K562 (cell line): Measurements from ENCODE around the gene ATAD3B. TPM values are rescaled to one million over a fixed set of nuclear protein-coding genes. Genes with fewer than 3 reads are reported as not detected.

Experiments used
- BRD9 ChIP-seq: fragments of 450-650 bp; IDR thresholded peaks from 2 replicates; pipeline ENCODE4 v1.6.1; 2018; ENCODE audit warnings: low read depth; ENCODE audit not compliant: partially characterized antibody
- ETV1 ChIP-seq: fragments of 450-650 bp; conservative IDR thresholded peaks from 2 replicates; pipeline ENCODE4 v1.6.1; 2016; ENCODE audit warnings: missing genetic modification characterization, control low read depth, low read depth, missing compliant biosample characterization
- GTF2E2 ChIP-seq: fragments of 200-800 bp; sonication (Bioruptor generic); IDR thresholded peaks from 2 replicates; pipeline ENCODE4 v1.6.1; 2016; ENCODE audit warnings: missing genetic modification characterization, missing compliant biosample characterization
- HDAC1 ChIP-seq, 2 experiments: fragments of 450-650 bp; IDR thresholded peaks; 2 replicates each; pipeline ENCODE4 v1.6.1; 2016 to 2017; ENCODE audit warnings: inconsistent platforms in 1 of 2, mild to moderate bottlenecking in 1 of 2, moderate library complexity in 1 of 2
- HOXB6 ChIP-seq: fragments of 250-450 bp; sonication (Bioruptor Pico); IDR thresholded peaks from 2 replicates; pipeline ENCODE4 v1.5.1; 2022; ENCODE audit warnings: mild to moderate bottlenecking, borderline replicate concordance
- LEF1 ChIP-seq: fragments of 450-650 bp; IDR thresholded peaks from 2 replicates; pipeline ENCODE4 v1.6.1; 2016; ENCODE audit warnings: mild to moderate bottlenecking
- NBN ChIP-seq: fragments of 450-650 bp; IDR thresholded peaks from 2 replicates; pipeline ENCODE4 v1.6.1; 2016; ENCODE audit warnings: low read depth, mild to moderate bottlenecking
- NRF1 ChIP-seq, 2 experiments: fragments of 450-650 bp; IDR thresholded peaks in 1 of 2; conservative IDR thresholded peaks in 1 of 2; 2 replicates each; pipeline ENCODE4 v1.6.1; 2014; ENCODE audit warnings: mild to moderate bottlenecking in 2 of 2
- RBFOX2 ChIP-seq: fragments of 200-400 bp; formaldehyde crosslinking; IDR thresholded peaks from 2 replicates; pipeline ENCODE4 v1.6.1; 2017; ENCODE audit warnings: low read depth, mild to moderate bottlenecking, low read length, moderate library complexity
- RCOR1 ChIP-seq, 2 experiments: IDR thresholded peaks; 2 replicates each; pipeline ENCODE4 v1.6.1; 2012; ENCODE audit warnings: low read depth in 2 of 2, low read length in 2 of 2, borderline replicate concordance in 1 of 2, improper control_type of control experiment in 1 of 2
- SMARCA5 ChIP-seq: fragments of 450-650 bp; IDR thresholded peaks from 2 replicates; pipeline ENCODE4 v1.6.1; 2016
- ZEB2 ChIP-seq: fragments of 450-650 bp; IDR thresholded peaks from 2 replicates; pipeline ENCODE4 v1.6.1; 2016
- ZNF263 ChIP-seq: sonication (generic); formaldehyde crosslinking; IDR thresholded peaks from 2 replicates; pipeline ENCODE4 v1.8.0; 2022; ENCODE audit warnings: mild to moderate bottlenecking, missing genetic modification reagents, borderline replicate concordance
- polyA plus RNA-seq, 8 experiments: library from polyadenylated mRNA; depleted of rRNA in 4 of 8; stranded (reverse) in 5 of 8; unstranded in 3 of 8; fragments of >200 nt; fragmentation: Nextera tagmentation in 2 of 8; fragmentation: Illumina TruSeq in 1 of 8; extraction: Ambion mirVana in 2 of 8; extraction: Trizol in 1 of 8; gene quantifications; 2 replicates each; pipeline versions ENCODE4 v1.2.1 to v1.2.3, GENCODE V29; 2011 to 2014; ENCODE audit warnings: inconsistent platforms in 1 of 8, missing spikeins in 1 of 8
- total RNA-seq, 7 experiments: library from RNA; depleted of rRNA in 6 of 7; stranded (reverse); fragments of >200 nt in 6 of 7; fragmentation: Illumina TruSeq in 2 of 7; extraction: Trizol in 2 of 7; gene quantifications; 2 replicates each; pipeline versions ENCODE4 v1.2.1 to v1.2.3, GENCODE V29; 2011 to 2021; ENCODE audit warnings: low replicate concordance in 1 of 7
- TF ChIP-seq, protein P1 (sequence below): fragments of 450-650 bp; IDR thresholded peaks from 2 replicates; pipeline ENCODE4 v1.6.1; 2016; ENCODE audit warnings: mild to moderate bottlenecking
- TF ChIP-seq, protein P2 (sequence below), 2 experiments: fragments of 450-650 bp; conservative IDR thresholded peaks; 2 replicates each; pipeline ENCODE4 v1.6.1; 2017; ENCODE audit warnings: mild to moderate bottlenecking in 2 of 2, moderate library complexity in 2 of 2
- TF ChIP-seq, protein P3 (sequence below), 2 experiments: fragments of 450-650 bp in 1 of 2; sonication (generic) in 1 of 2; formaldehyde crosslinking in 1 of 2; IDR thresholded peaks in 1 of 2; conservative IDR thresholded peaks in 1 of 2; 2 replicates each; pipeline versions ENCODE4 v1.6.1 to v1.8.1; 2016 to 2023; ENCODE audit warnings: mild to moderate bottlenecking in 2 of 2, moderate library complexity in 2 of 2, inconsistent platforms in 1 of 2, missing genetic modification reagents in 1 of 2
- TF ChIP-seq, protein P4 (sequence below): sonication (generic); formaldehyde crosslinking; IDR thresholded peaks from 2 replicates; pipeline ENCODE4 v1.5.0; 2020; ENCODE audit warnings: missing genetic modification reagents
- TF ChIP-seq, protein P5 (sequence below): fragments of 450-650 bp; IDR thresholded peaks from 2 replicates; pipeline ENCODE4 v1.7.1; 2018; ENCODE audit warnings: mild to moderate bottlenecking, low read depth; ENCODE audit not compliant: partially characterized antibody

ATAD3B gene
- total and polyA plus RNA-seq, 9 of the 15 experiments (the other 6 are each of a cell fraction or from before 2014, with no cell fraction given) = 0.07 to 113 (median 27.7) TPM

DNA sequence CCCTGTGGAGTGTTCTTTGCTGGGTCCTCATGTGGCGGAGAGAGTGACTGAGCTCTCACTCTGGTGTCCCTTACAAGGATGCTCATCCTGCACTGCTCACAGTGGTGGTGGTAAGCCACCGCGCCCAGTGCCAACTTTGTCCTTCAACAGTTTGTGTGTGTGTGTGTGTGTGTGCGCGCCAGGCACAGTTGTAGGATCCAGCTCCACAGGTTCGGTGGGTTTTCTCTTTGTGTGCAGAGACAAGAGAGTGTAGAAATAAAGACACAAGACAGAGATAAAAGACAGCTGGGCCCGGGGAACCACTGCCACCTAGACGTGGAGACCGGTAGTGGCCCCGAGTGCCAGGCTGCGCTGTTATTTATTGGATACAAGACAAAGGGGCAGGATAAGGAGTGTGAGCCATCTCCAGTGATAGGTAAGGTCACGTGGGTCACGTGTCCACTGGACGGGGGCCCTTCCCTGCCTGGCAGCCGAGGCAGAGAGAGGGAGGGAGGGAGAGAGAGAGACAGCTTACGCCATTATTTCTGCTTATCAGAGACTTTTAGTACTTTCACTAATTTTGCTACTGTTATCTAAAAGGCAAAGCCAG, 33.3 kb downstream of the ATAD3B start (continued):
- TF ChIP-seq, protein P1, sequence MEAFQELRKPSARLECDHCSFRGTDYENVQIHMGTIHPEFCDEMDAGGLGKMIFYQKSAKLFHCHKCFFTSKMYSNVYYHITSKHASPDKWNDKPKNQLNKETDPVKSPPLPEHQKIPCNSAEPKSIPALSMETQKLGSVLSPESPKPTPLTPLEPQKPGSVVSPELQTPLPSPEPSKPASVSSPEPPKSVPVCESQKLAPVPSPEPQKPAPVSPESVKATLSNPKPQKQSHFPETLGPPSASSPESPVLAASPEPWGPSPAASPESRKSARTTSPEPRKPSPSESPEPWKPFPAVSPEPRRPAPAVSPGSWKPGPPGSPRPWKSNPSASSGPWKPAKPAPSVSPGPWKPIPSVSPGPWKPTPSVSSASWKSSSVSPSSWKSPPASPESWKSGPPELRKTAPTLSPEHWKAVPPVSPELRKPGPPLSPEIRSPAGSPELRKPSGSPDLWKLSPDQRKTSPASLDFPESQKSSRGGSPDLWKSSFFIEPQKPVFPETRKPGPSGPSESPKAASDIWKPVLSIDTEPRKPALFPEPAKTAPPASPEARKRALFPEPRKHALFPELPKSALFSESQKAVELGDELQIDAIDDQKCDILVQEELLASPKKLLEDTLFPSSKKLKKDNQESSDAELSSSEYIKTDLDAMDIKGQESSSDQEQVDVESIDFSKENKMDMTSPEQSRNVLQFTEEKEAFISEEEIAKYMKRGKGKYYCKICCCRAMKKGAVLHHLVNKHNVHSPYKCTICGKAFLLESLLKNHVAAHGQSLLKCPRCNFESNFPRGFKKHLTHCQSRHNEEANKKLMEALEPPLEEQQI = peak; percentile 24; the same call in 1 of the 2 replicates
- TF ChIP-seq, protein P2, sequence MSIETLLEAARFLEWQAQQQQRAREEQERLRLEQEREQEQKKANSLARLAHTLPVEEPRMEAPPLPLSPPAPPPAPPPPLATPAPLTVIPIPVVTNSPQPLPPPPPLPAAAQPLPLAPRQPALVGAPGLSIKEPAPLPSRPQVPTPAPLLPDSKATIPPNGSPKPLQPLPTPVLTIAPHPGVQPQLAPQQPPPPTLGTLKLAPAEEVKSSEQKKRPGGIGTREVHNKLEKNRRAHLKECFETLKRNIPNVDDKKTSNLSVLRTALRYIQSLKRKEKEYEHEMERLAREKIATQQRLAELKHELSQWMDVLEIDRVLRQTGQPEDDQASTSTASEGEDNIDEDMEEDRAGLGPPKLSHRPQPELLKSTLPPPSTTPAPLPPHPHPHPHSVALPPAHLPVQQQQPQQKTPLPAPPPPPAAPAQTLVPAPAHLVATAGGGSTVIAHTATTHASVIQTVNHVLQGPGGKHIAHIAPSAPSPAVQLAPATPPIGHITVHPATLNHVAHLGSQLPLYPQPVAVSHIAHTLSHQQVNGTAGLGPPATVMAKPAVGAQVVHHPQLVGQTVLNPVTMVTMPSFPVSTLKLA (conservative IDR thresholded peaks at IDR 0.05) = peak; percentile 73 to 75
- TF ChIP-seq, protein P3, sequence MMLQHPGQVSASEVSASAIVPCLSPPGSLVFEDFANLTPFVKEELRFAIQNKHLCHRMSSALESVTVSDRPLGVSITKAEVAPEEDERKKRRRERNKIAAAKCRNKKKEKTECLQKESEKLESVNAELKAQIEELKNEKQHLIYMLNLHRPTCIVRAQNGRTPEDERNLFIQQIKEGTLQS (IDR thresholded peaks at IDR 0.05) = peak; percentile 36; the same call in 1 of the 2 replicates
- TF ChIP-seq, protein P3 (CRISPR knock-in tag; conservative IDR thresholded peaks at IDR 0.05) = 0 out of 2 replicates have a peak, but pooled peaks have one; percentile 57
- TF ChIP-seq ZNF263 (CRISPR knock-in tag) = peak; percentile 43; the same call in 1 of the 2 replicates
- TF ChIP-seq GTF2E2 = peak; percentile 74; the same call in 1 of the 2 replicates
- TF ChIP-seq BRD9 = peak; percentile 62
- TF ChIP-seq, protein P4, sequence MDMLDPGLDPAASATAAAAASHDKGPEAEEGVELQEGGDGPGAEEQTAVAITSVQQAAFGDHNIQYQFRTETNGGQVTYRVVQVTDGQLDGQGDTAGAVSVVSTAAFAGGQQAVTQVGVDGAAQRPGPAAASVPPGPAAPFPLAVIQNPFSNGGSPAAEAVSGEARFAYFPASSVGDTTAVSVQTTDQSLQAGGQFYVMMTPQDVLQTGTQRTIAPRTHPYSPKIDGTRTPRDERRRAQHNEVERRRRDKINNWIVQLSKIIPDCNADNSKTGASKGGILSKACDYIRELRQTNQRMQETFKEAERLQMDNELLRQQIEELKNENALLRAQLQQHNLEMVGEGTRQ (CRISPR knock-in tag) = peak; percentile 90
- peak; percentile 75; the same call in 1 of the 2 replicates for TF ChIP-seq LEF1
- peak in 1 of 2 experiments; percentile 24; a peak in 1 of 4 replicates for TF ChIP-seq NRF1 (conservative IDR thresholded peaks at IDR 0.05 in 1 of 2, IDR thresholded peaks at IDR 0.05 in 1 of 2)
- peak; percentile 73 for TF ChIP-seq NBN
- 0 out of 2 replicates have a peak, but pooled peaks have one; percentile 47 for TF ChIP-seq RBFOX2
- TF ChIP-seq, protein P5, sequence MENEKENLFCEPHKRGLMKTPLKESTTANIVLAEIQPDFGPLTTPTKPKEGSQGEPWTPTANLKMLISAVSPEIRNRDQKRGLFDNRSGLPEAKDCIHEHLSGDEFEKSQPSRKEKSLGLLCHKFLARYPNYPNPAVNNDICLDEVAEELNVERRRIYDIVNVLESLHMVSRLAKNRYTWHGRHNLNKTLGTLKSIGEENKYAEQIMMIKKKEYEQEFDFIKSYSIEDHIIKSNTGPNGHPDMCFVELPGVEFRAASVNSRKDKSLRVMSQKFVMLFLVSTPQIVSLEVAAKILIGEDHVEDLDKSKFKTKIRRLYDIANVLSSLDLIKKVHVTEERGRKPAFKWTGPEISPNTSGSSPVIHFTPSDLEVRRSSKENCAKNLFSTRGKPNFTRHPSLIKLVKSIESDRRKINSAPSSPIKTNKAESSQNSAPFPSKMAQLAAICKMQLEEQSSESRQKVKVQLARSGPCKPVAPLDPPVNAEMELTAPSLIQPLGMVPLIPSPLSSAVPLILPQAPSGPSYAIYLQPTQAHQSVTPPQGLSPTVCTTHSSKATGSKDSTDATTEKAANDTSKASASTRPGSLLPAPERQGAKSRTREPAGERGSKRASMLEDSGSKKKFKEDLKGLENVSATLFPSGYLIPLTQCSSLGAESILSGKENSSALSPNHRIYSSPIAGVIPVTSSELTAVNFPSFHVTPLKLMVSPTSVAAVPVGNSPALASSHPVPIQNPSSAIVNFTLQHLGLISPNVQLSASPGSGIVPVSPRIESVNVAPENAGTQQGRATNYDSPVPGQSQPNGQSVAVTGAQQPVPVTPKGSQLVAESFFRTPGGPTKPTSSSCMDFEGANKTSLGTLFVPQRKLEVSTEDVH = peak; percentile 53
- TF ChIP-seq HDAC1 (IDR thresholded peaks at IDR 0.05) = peak in 1 of 2 experiments; percentile 56; a peak in 2 of 4 replicates
- peak in 1 of 2 experiments; percentile 27; a peak in 1 of 4 replicates for TF ChIP-seq RCOR1 (IDR thresholded peaks at IDR 0.05; ENCODE audit: borderline replicate concordance in 1 of 2, low read depth in 2 of 2, low read length in 2 of 2)
- TF ChIP-seq ETV1 (tag) = 0 out of 2 replicates have a peak, but pooled peaks have one; percentile 11
- TF ChIP-seq HOXB6 = 0 out of 2 replicates have a peak, but pooled peaks have one; percentile 6
- TF ChIP-seq SMARCA5 = peak; percentile 52; the same call in 1 of the 2 replicates
- peak; percentile 93 for TF ChIP-seq ZEB2
